ENCODE data around the gene COX4I1. TPM values are rescaled to one million over a fixed set of nuclear protein-coding genes. Genes with fewer than 3 reads are reported as not detected.

The COX4I1 gene
- total and polyA plus RNA-seq, 2 donors from 2014 or later = 439 to 1,996 TPM

DNA sequence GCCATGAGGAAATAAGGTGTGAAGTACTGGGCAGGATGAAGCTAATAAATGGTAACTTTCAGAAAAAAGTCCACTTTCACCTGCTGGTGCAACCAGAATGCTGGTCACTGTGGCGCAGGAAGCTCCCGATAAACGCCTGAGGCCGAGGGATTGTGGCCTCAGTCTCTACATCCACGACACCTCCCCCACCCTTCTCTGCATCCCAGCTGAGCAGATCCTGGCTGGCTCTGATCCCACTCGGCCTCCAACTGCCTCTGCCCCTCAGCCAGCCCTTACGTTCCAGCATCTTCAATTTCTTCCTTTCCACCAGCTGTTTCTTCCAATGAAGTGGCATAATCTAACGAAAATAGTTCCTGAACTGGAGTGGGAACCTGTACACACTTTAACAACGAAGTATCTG is 49.5 kb downstream of the COX4I1 start:
- Histone ChIP-seq H3K9me3 (ENCODE audit: control insufficient read depth in 2 of 3, insufficient read depth in 1 of 3, low read length in 3 of 3) (no peaks in the 10 kb centered on the region), H3K4me1 (ENCODE audit: control insufficient read depth in 2 of 3, insufficient read depth in 2 of 3, low read depth in 1 of 3, low read length in 3 of 3) (no peaks in the 10 kb centered on the region), H3K27me3 (ENCODE audit: control insufficient read depth, insufficient read depth, low read length) (no peaks in the 10 kb centered on the region), H3K4me3 (ENCODE audit: low read length in 3 of 3) (no peak overlapping the region), H3K27ac (ENCODE audit: low read depth in 2 of 2, low read length in 2 of 2) (no peak overlapping the region), H3K9ac (ENCODE audit: low read length in 3 of 3) (no peak overlapping the region), H3K36me3 (ENCODE audit: control insufficient read depth in 2 of 3, insufficient read depth in 3 of 3, low read length in 3 of 3) (no peaks in the 10 kb centered on the region)
- no peak for FAIRE-seq
- intact Hi-C loops (cut with DNase I) = no loop called here
- peak in 1 of 5 donors; percentile 22 for DNase-seq
- TF ChIP-seq, protein P1, sequence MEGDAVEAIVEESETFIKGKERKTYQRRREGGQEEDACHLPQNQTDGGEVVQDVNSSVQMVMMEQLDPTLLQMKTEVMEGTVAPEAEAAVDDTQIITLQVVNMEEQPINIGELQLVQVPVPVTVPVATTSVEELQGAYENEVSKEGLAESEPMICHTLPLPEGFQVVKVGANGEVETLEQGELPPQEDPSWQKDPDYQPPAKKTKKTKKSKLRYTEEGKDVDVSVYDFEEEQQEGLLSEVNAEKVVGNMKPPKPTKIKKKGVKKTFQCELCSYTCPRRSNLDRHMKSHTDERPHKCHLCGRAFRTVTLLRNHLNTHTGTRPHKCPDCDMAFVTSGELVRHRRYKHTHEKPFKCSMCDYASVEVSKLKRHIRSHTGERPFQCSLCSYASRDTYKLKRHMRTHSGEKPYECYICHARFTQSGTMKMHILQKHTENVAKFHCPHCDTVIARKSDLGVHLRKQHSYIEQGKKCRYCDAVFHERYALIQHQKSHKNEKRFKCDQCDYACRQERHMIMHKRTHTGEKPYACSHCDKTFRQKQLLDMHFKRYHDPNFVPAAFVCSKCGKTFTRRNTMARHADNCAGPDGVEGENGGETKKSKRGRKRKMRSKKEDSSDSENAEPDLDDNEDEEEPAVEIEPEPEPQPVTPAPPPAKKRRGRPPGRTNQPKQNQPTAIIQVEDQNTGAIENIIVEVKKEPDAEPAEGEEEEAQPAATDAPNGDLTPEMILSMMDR (IDR thresholded peaks at IDR 0.05; ENCODE audit: borderline replicate concordance, extremely low read depth, insufficient read depth) = no peak

DNA sequence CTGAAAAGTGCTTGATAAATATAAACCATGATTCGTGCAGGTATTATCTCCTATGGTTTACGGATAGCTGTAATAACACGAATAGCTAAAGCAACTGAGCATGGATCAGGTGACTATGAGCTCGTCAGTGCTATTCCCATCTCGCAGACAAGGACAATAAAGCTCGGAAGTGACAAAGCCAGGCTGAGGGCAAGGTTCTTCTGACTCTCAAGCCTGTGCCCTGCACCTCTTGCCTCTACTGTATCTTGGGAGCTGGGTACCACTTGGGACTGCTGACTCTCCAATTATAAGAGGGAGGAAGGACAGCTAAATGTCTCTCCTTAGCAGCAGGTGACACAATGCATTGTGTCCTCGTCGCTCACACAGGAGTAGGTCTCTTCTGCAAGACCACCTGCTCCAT is 49.9 kb downstream of the COX4I1 start:
- peak in 1 of 5 donors; percentile 12 for DNase-seq
- Histone ChIP-seq H3K27ac (ENCODE audit: low read depth in 2 of 2, low read length in 2 of 2) (no peak overlapping the region), H3K27me3 (ENCODE audit: control insufficient read depth, insufficient read depth, low read length) (no peaks in the 10 kb centered on the region), H3K9ac (ENCODE audit: low read length in 3 of 3) (no peak overlapping the region), H3K36me3 (ENCODE audit: control insufficient read depth in 2 of 3, insufficient read depth in 3 of 3, low read length in 3 of 3) (no peaks in the 10 kb centered on the region), H3K4me3 (ENCODE audit: low read length in 3 of 3) (no peak overlapping the region), H3K4me1 (ENCODE audit: control insufficient read depth in 2 of 3, insufficient read depth in 2 of 3, low read depth in 1 of 3, low read length in 3 of 3) (no peaks in the 10 kb centered on the region), H3K9me3 (ENCODE audit: control insufficient read depth in 2 of 3, insufficient read depth in 1 of 3, low read length in 3 of 3) (no peaks in the 10 kb centered on the region)
- TF ChIP-seq, protein P1 (IDR thresholded peaks at IDR 0.05; ENCODE audit: borderline replicate concordance, extremely low read depth, insufficient read depth) = no peak
- intact Hi-C loops (cut with DNase I) = no loop called here
- no peak for FAIRE-seq

DNA sequence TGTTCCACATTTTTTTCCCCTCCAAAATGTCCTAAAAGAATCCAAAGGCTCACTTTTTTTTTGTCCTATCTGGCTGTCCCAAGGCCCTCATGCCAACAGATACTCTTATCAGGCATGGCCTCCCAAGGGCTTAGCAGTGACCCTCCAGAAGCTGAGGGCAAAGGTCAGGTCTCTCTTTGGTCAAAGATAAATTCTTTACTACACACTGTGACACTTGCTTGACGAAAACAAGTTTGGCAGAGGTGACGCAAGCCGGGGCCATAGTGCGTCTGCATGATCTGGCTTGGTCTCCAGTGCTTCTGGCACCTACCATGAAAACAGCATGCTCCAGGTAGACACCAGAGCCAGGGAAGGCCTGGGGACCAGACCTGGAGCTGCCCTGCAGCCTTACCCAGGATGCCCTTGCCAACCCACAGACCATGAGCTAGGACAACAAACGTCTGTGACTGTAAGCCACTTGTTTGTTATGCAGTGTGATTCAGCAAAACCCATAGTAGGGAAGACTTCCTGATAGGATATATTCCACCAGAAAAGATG is 50.9 kb downstream of the COX4I1 start:
- Histone ChIP-seq H3K9ac (ENCODE audit: low read length in 3 of 3) (no peak overlapping the region), H3K27ac (ENCODE audit: low read depth in 2 of 2, low read length in 2 of 2) (no peak overlapping the region), H3K4me3 (ENCODE audit: low read length in 3 of 3) (no peak overlapping the region), H3K27me3 (ENCODE audit: control insufficient read depth, insufficient read depth, low read length) (no peaks in the 10 kb centered on the region), H3K36me3 (ENCODE audit: control insufficient read depth in 2 of 3, insufficient read depth in 3 of 3, low read length in 3 of 3) (no peaks in the 10 kb centered on the region), H3K4me1 (ENCODE audit: control insufficient read depth in 2 of 3, insufficient read depth in 2 of 3, low read depth in 1 of 3, low read length in 3 of 3) (no peaks in the 10 kb centered on the region), H3K9me3 (ENCODE audit: control insufficient read depth in 2 of 3, insufficient read depth in 1 of 3, low read length in 3 of 3) (no peaks in the 10 kb centered on the region)
- DNase-seq (peak in 2 of 5 donors; percentile 24 to 37), FAIRE-seq (no peak)
- intact Hi-C loops (cut with DNase I) = no loop called here
- TF ChIP-seq, protein P1 (IDR thresholded peaks at IDR 0.05; ENCODE audit: borderline replicate concordance, extremely low read depth, insufficient read depth) = no peak
